GM19351 (cell line): ENCODE measurements around the gene SMYD2.

Experiments used
- ATAC-seq: cut with Tn5 transposase; IDR thresholded peaks from one replicate; pipeline ENCODE4 v1.9.1; 2021; ENCODE audit warnings: mild to moderate bottlenecking, moderate library complexity; ENCODE audit not compliant: unreplicated experiment

SMYD2 gene

DNA sequence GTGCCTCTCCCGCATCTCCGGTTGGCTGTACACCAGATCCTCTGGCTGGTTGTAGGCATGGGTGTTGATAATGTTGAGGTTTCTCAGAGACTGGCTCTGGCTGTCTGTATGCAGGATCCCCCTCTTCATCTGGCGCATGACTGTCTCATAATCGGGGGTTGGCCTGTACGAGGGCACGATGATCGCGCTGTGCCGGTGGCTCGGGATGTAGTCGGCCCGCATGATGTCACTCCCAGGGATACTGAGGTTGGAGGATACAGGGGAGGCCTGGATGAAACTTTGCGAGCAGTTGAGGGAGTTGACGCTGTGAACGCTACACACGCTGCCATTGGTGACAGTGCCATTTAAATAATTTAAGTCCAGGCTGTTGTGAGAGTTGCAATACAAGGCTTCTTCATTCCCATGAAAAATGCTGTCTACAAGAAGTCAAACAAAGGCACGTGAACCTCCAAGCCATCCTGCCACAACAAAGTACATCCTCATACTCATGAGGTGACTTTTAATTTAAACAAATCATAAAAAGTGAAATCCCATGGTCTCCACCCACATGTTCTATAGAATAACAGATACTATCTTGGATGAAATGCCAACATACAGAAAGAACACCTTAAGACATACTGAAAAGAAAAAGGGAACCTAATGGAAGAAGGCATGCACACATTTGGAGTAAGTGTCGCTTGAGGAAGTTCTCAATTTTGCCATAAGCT lies 103.6 kb downstream of the SMYD2 start:
- no peak for ATAC-seq

DNA sequence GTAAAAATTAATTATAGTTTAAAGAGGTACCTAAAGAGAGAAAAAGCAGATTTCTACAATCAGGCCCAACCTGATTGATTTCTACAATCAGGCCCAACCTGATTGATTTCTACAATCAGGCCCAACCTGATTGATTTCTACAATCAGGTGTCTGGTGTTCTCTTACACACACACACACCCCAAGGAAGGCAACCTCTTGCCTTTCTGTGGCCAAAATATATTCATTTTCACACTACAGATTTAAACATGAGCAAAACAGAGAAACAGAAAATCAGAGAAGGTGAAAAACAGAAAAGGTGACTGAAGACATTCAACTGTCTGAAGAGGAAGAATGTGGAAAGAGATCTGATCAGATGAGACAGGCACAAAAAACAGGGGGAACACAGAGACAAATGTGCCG lies 104.5 kb downstream of the SMYD2 start:
- ATAC-seq: no peak

DNA sequence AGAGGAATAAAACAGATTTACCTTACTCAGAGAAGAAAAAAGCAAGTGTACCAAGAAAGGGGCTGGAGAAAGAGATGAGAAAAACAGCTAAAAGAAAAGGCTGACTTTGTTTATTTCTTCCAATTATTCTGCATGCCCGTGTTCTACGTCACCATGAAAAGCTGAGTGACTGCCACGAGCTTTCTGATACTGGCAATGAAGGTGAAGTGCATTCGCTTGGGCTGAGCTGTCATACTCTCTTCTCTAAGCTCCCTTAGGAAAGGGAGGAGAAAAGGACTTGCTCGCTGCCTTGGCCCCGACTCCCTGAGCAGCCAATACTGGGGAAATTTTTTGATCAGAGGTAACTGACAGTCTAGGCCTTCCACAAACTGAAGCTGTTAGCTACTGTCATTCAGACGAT lies 105.4 kb downstream of the SMYD2 start:
- ATAC-seq: no peak
